GM12878 (cell line): ENCODE measurements around the gene CARD18. TPM values are rescaled to one million over a fixed set of nuclear protein-coding genes. Genes with fewer than 3 reads are reported as not detected.

ENCODE experiments used
- ATAC-seq: fragments of 200-7000 bp; cut with Tn5 transposase; 3 replicates; pipeline ENCODE4 v1.9.1; 2020; ENCODE audit warnings: mild to moderate bottlenecking, moderate library complexity
- BruUV-seq: library from RNA; stranded (reverse); fragments of 400-500 nt; replicated peaks from 2 replicates; lab custom pipeline; 2021; lab: Mats Ljungman, UMichigan
- CTCF ChIA-PET: fragments of 300-600 bp; sonication (Branson Sonifier 250); formaldehyde crosslinking; extraction: SDS; loops from one replicate; lab custom pipeline; 2021; ENCODE audit warnings: inconsistent platforms; lab: Yijun Ruan, JAX
- POLR2A ChIA-PET: fragments of 350-600 bp; formaldehyde crosslinking; extraction: SDS; loops from one replicate; lab custom pipeline; 2021; ENCODE audit warnings: inconsistent platforms; lab: Charles Lee
- RAD21 ChIA-PET: fragments of 300-600 bp; sonication (Branson Sonifier 250); formaldehyde crosslinking; loops from one replicate; lab custom pipeline; 2023; ENCODE audit warnings: antibody characterized with exemption; ENCODE audit not compliant: unreplicated experiment; lab: Charles Lee
- SMC1A ChIA-PET: fragments of 300-600 bp; sonication (Branson Sonifier 250); formaldehyde crosslinking; loops from one replicate; lab custom pipeline; 2023; ENCODE audit not compliant: unreplicated experiment, uncharacterized antibody; lab: Charles Lee
- DNase-seq: peaks from one replicate; pipeline ENCODE4 v3.0.0-alpha.2; 2011; ENCODE audit warnings: low read depth, low spot score
- FAIRE-seq: peaks from 3 replicates; lab custom pipeline; 2011; peaks lifted over from hg19 to GRCh38; lab: Jason Lieb, UNC
- H2AFZ ChIP-seq: 2 replicates; pipeline ENCODE4 v1.6.0; 2011; ENCODE audit warnings: low read depth, low read length, control low read depth; ENCODE audit not compliant: control insufficient read depth
- H3K27ac ChIP-seq: 2 replicates; pipeline ENCODE4 v1.5.1; 2011; ENCODE audit warnings: control low read depth; ENCODE audit not compliant: control insufficient read depth, insufficient read depth
- H3K27me3 ChIP-seq, 2 experiments: replicated peaks in 1 of 2; 2 replicates each; pipeline versions ENCODE4 v1.6.0 to v1.6.1; 2011; ENCODE audit warnings: low read length in 1 of 2; ENCODE audit not compliant: control insufficient read depth in 2 of 2, insufficient read depth in 2 of 2
- H3K36me3 ChIP-seq, 2 experiments: 2 replicates each; pipeline ENCODE4 v1.5.1; 2011; ENCODE audit warnings: low read length in 1 of 2; ENCODE audit not compliant: control insufficient read depth in 2 of 2, insufficient read depth in 2 of 2
- H3K4me1 ChIP-seq: 2 replicates; pipeline ENCODE4 v1.6.1; 2011; ENCODE audit warnings: mild to moderate bottlenecking, low read length, moderate library complexity, mixed read lengths; ENCODE audit not compliant: control insufficient read depth, insufficient read depth
- H3K4me2 ChIP-seq: 2 replicates; pipeline ENCODE4 v1.6.0; 2011; ENCODE audit warnings: control low read depth; ENCODE audit not compliant: control insufficient read depth, insufficient read depth
- H3K4me3 ChIP-seq: fragments of 200-600 bp; sonication (generic); 2 replicates; pipeline ENCODE4 v1.5.1; 2016
- H3K79me2 ChIP-seq: 2 replicates; pipeline ENCODE4 v1.6.0; 2011; ENCODE audit warnings: low read length; ENCODE audit not compliant: control insufficient read depth, insufficient read depth
- H3K9ac ChIP-seq: 2 replicates; pipeline ENCODE4 v1.8.0; 2011; ENCODE audit warnings: low read length, control low read depth, mixed read lengths; ENCODE audit not compliant: control insufficient read depth, insufficient read depth
- H3K9me3 ChIP-seq: replicated peaks from 3 replicates; pipeline ENCODE4 v1.5.1; 2011; ENCODE audit warnings: mild to moderate bottlenecking, low read length; ENCODE audit not compliant: control insufficient read depth, insufficient read depth
- H4K20me1 ChIP-seq: 2 replicates; pipeline ENCODE4 v1.6.0; 2011; ENCODE audit not compliant: control insufficient read depth, insufficient read depth
- MYB ChIP-seq: fragments of 150-350 bp; IDR thresholded peaks from 2 replicates; pipeline ENCODE4 v1.6.1; 2014; ENCODE audit warnings: mild to moderate bottlenecking, low read depth, low read length, borderline replicate concordance
- NR2C2 ChIP-seq: IDR thresholded peaks from 2 replicates; pipeline ENCODE4 v1.6.1; 2011; ENCODE audit warnings: borderline replicate concordance, low read depth; ENCODE audit not compliant: control insufficient read depth, insufficient read length
- PML ChIP-seq: IDR thresholded peaks from 2 replicates; pipeline ENCODE4 v1.6.1; 2012; ENCODE audit warnings: low read length, inconsistent platforms
- TAF1 ChIP-seq: IDR thresholded peaks from 2 replicates; pipeline ENCODE4 v1.6.1; 2011; ENCODE audit warnings: mild to moderate bottlenecking, low read depth, low read length, borderline replicate concordance
- WGBS: methylation state at CpG from one replicate; pipeline ENCODE4 v1.1.6; 2016; ENCODE audit warnings: low lambda C conversion rate; ENCODE audit not compliant: insufficient replicate concordance, insufficient coverage; ENCODE audit errors: missing lambda C conversion rate; 5-methylcytosine and 5-hydroxymethylcytosine counted together
- in situ Hi-C: fragments of 300-500 bp; cut with MboI; formaldehyde crosslinking; loops from 9 replicates; pipeline ENCODE4 v1.14.3; 2018; ENCODE audit warnings: mixed read lengths
- intact Hi-C: fragments of 100-400 bp; cut with micrococcal nuclease; formaldehyde crosslinking; loops from one replicate; pipeline ENCODE4 v1.14.2; 2022; ENCODE audit not compliant: unreplicated experiment
- polyA plus RNA-seq, 11 experiments: library from polyadenylated mRNA; depleted of rRNA in 4 of 11; unstranded in 6 of 11; stranded (reverse) in 5 of 11; fragments of >200 nt; fragmentation: Nextera tagmentation in 4 of 11; fragmentation: Illumina TruSeq in 1 of 11; extraction: Ambion mirVana in 4 of 11; extraction: Trizol in 1 of 11; gene quantifications; 1 replicate in 1 of 11; 2 replicates in 10 of 11; pipeline versions ENCODE4 v1.2.1 to v1.2.3, GENCODE V29; 2011 to 2016; ENCODE audit warnings: inconsistent platforms in 2 of 11, missing spikeins in 2 of 11, low read depth in 1 of 11
- total RNA-seq, 4 experiments: library from RNA; depleted of rRNA in 3 of 4; stranded (reverse); fragments of >200 nt in 3 of 4; fragmentation: Illumina TruSeq in 1 of 4; extraction: Trizol in 1 of 4; gene quantifications; 2 replicates each; pipeline versions ENCODE4 v1.2.1 to v1.2.3, GENCODE V29; 2013 to 2021

The CARD18 gene
- total and polyA plus RNA-seq, 10 of the 15 experiments (the other 5 are each of a cell fraction or from before 2014, with no cell fraction given) = not detected

DNA sequence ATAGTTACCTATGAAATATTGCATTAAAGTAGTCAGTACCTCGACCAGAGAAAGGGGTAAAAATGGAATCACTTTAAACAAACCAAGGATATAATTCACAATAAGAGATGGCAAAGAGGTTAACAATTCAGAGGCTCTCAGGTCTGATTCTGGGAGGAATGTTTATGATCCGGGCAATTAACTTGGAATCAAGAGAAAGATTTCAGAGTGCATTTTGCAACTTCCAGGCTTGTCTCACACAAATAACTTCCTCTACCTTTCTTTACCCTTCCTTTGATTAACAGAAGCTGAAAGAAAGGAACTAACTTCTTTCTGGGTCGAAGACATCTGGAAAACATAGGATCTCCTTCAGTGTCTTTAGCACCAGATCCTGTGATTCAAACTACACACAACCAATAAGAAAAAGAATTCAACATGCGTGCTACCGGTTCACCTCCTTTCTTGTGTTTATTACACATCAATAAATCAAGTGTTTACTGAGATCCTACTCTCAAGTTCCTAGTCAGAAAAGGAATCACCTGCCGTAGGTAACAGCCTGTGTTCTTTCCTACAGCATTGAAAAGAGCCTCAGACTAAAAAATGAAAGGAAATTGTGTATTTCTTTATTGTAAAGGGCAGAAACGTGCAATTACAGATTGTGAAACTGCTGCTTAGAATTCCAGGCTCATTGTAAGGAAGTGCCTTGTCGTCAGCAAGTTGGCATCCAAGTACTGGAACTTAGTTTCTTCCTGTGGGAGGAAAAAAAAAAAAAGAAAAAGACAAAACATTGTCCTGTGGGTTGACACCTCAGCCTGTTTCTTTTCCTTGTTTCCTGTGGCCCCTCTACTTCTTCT, 29.5 kb downstream of the CARD18 start:
- intact Hi-C loops = no loop called here
- Histone ChIP-seq H3K4me2 (no peak overlapping the region), H3K4me1 (no peaks in the 10 kb centered on the region), H3K9ac (no peak overlapping the region), H3K79me2 (no peaks in the 10 kb centered on the region), H3K36me3 (no peaks in the 10 kb centered on the region), H2AFZ (no peak overlapping the region), H3K27me3 (no peaks in the 10 kb centered on the region; a peak in 1 of 4 replicates), H3K4me3 (no peak overlapping the region), H3K9me3 (no peaks in the 10 kb centered on the region), H4K20me1 (no peaks in the 10 kb centered on the region), H3K27ac (no peak overlapping the region)
- no TSS peak for BruUV-seq
- DNase-seq = no peak
- RAD21 ChIA-PET = no interaction called here
- WGBS = 23% methylated on average over 8 of the region's 8 CpGs
- CTCF ChIA-PET = no interaction called here
- POLR2A ChIA-PET = no interaction called here
- in situ Hi-C loops = no loop called here
- SMC1A ChIA-PET = no interaction called here
- FAIRE-seq = no peak
- TF ChIP-seq MYB (no peak), NR2C2 (no peak)
- no peak for ATAC-seq

DNA sequence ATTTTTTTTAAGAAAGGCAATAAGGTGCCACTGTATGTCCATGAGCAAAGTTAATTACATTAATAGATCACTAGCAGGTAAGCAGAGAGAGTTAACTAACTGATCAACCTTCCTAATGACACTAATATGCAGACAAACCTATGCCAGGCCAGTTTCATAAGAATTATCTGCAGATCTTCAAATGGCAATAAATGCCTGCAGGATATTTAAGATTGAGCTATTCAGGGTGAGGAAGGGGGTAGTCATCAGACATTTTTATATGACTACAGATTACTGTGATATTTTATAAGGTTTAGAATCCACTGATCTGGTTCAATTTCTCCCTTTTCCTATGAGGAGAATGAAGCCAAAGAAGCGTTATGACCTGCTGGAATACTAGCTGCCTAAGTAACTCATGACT, 30.2 kb downstream of the CARD18 start:
- FAIRE-seq = no peak
- DNase-seq = no peak
- no TSS peak for BruUV-seq
- ChIA-PET RAD21 (no interaction called here), POLR2A (no interaction called here), SMC1A (no interaction called here), CTCF (no interaction called here)
- Histone ChIP-seq H2AFZ (no peak overlapping the region), H3K36me3 (no peaks in the 10 kb centered on the region), H3K4me3 (no peak overlapping the region), H3K9me3 (no peaks in the 10 kb centered on the region), H3K4me1 (no peaks in the 10 kb centered on the region), H3K27ac (no peak overlapping the region), H3K79me2 (no peaks in the 10 kb centered on the region), H3K27me3 (no peaks in the 10 kb centered on the region; a peak in 1 of 4 replicates), H3K4me2 (no peak overlapping the region), H4K20me1 (no peaks in the 10 kb centered on the region), H3K9ac (no peak overlapping the region)
- TF ChIP-seq PML (no peak), TAF1 (no peak)
- in situ Hi-C loops (no loop called here), intact Hi-C loops (no loop called here)
- no peak for ATAC-seq
- 36% methylated on average over 1 of the region's 1 CpG for WGBS
